NB4 (cell line): ENCODE results near the gene GRM8.

ENCODE experiments used
- MYC ChIP-seq: IDR thresholded peaks from 2 replicates; pipeline ENCODE4 v1.6.1; 2011; ENCODE audit warnings: low read depth, low read length
- POLR2A ChIP-seq: IDR thresholded peaks from 2 replicates; pipeline ENCODE4 v1.6.1; 2011; ENCODE audit warnings: mild to moderate bottlenecking; ENCODE audit not compliant: insufficient read length; ENCODE audit errors: extremely low read depth
- TF ChIP-seq, protein P1 (sequence below): IDR thresholded peaks from one replicate; pipeline ENCODE4 v1.5.1; 2012; ENCODE audit warnings: low read depth, low read length
- TF ChIP-seq, protein P2 (sequence below): IDR thresholded peaks from 2 replicates; pipeline ENCODE4 v1.6.1; 2011; ENCODE audit warnings: low read depth, low read length

DNA sequence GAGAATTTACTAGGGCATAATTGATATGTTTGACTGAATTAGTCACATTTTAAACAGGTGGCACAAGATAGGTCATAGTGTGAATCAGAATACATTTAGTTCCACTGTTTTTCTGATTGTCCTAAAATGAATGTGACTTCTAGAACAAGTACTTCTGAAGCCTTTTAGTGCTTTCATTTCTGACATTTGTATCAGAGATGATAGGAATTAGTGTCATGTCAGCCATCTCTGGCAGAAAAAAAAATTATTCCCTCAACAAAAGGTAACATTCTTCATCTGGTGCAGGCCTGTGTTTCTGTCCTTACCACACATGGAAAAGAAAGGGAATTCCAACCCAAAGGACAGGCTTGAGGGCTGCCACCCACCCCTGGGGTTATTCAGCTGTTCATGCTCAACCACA is 21.3 kb downstream of the GRM8 start:
- TF ChIP-seq, protein P1, sequence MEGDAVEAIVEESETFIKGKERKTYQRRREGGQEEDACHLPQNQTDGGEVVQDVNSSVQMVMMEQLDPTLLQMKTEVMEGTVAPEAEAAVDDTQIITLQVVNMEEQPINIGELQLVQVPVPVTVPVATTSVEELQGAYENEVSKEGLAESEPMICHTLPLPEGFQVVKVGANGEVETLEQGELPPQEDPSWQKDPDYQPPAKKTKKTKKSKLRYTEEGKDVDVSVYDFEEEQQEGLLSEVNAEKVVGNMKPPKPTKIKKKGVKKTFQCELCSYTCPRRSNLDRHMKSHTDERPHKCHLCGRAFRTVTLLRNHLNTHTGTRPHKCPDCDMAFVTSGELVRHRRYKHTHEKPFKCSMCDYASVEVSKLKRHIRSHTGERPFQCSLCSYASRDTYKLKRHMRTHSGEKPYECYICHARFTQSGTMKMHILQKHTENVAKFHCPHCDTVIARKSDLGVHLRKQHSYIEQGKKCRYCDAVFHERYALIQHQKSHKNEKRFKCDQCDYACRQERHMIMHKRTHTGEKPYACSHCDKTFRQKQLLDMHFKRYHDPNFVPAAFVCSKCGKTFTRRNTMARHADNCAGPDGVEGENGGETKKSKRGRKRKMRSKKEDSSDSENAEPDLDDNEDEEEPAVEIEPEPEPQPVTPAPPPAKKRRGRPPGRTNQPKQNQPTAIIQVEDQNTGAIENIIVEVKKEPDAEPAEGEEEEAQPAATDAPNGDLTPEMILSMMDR = no peak
- TF ChIP-seq POLR2A (no peak), MYC (no peak)
- TF ChIP-seq, protein P2, sequence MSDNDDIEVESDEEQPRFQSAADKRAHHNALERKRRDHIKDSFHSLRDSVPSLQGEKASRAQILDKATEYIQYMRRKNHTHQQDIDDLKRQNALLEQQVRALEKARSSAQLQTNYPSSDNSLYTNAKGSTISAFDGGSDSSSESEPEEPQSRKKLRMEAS = no peak
